ENCODE measurements around the gene OSBP2. TPM values are rescaled to one million over a fixed set of nuclear protein-coding genes. Genes with fewer than 3 reads are reported as not detected.

The OSBP2 gene
- total and polyA plus RNA-seq, 2 experiments from 2014 or later = 2.1 to 2.9 TPM

DNA sequence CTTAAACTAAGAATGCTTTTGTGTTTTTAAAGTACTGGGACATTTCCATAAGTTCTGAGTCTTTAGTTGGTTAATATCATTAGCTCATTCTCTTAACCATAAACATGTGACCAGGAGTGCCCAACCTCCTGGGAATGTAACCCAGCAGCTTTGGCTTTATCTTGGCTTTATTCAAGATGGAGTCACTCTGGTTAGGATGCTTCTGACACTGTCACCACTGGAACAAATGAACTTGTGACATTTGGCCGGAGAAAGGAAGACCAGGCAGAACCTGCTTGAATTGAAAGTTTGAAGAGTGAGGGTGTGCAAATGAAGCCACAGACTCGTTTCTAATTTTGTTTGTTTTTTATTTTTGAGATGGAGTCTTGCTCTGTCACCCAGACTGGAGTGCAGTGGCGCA is 54.6 kb downstream of the OSBP2 start (continued):
- TF ChIP-seq REST (IDR thresholded peaks at IDR 0.05; ENCODE audit: unreplicated experiment) = no peak

DNA sequence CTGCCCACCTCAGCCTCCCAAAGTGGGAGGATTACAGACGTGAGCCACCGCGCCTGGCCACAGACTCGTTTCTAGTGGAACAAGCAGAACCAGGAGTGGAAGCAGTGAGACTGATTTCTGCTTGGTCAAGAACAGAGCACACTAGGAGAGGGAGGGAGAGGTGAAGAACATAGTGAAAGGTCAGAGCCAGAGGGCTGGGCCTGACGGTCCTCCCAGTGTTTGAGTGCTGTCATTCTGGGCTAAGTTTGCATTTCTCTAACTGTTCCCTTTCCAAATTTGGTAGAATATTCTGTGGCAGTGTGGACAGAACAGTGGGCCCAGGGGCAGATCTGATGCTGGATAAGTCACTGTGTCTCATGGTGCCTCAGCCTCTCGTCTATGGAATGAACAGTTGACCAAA is 55.2 kb downstream of the OSBP2 start:
- H3K4me3 Mint-ChIP-seq = no peak overlapping the region
- H3K4me1 Mint-ChIP-seq = peaks cover 7% of the 10 kb centered on the region; the same call in 2 of the 3 replicates
- peaks cover 3% of the 10 kb centered on the region for H3K27me3 Mint-ChIP-seq (ENCODE audit: insufficient read depth, low read depth, poor library complexity)
- TF ChIP-seq POLR2AphosphoS5 (IDR thresholded peaks at IDR 0.05; ENCODE audit: low read depth) (no peak), ETS1 (IDR thresholded peaks at IDR 0.05) (no peak), REST (IDR thresholded peaks at IDR 0.05; ENCODE audit: unreplicated experiment) (no peak), CREB1 (CRISPR knock-in tag; IDR thresholded peaks at IDR 0.05; ENCODE audit: low read depth) (no peak), ZNF331 (CRISPR knock-in tag; IDR thresholded peaks at IDR 0.05; ENCODE audit: low read depth) (no peak), EZH2 (IDR thresholded peaks at IDR 0.05; ENCODE audit: low read depth, unreplicated experiment) (no peak), CTCF (conservative IDR thresholded peaks at IDR 0.05; ENCODE audit: low read depth in 2 of 2) (no peak), NANOG (IDR thresholded peaks at IDR 0.05; ENCODE audit: borderline replicate concordance) (no peak), JUNB (IDR thresholded peaks at IDR 0.05; ENCODE audit: unreplicated experiment) (no peak), EZH2phosphoT487 (IDR thresholded peaks at IDR 0.05; ENCODE audit: unreplicated experiment) (no peak), ZNF114 (CRISPR knock-in tag; IDR thresholded peaks at IDR 0.05) (no peak), STAT1 (IDR thresholded peaks at IDR 0.05; ENCODE audit: unreplicated experiment) (no peak)

More for the DNA sequence above, 55.2 kb downstream of the OSBP2 start:
- Histone ChIP-seq H3K27me3 (ENCODE audit: insufficient read depth) (no peaks in the 10 kb centered on the region), H3K4me3 (no peak overlapping the region), H3K9me2 (ENCODE audit: insufficient read depth) (no peaks in the 10 kb centered on the region), H3K4me2 (no peak overlapping the region), H3K36me3 (ENCODE audit: insufficient read depth) (no peaks in the 10 kb centered on the region), H3K4me1 (ENCODE audit: insufficient read depth) (no peaks in the 10 kb centered on the region), H3K27ac (ENCODE audit: low read depth) (no peak overlapping the region), H3F3A (replicated peaks; ENCODE audit: low read depth) (no peaks in the 10 kb centered on the region), H2AFZ (no peak overlapping the region), H4K20me1 (replicated peaks; ENCODE audit: insufficient read depth) (no peaks in the 10 kb centered on the region), H3K79me2 (replicated peaks; ENCODE audit: insufficient read depth) (no peaks in the 10 kb centered on the region)
- Mint-ChIP-seq H3K9me3 (peaks cover 18% of the 10 kb centered on the region; the same call in 2 of the 3 replicates), H3K27ac (no peak overlapping the region; the same call in 1 of the 2 replicates), H3K36me3 (ENCODE audit: low read depth) (peaks cover 9% of the 10 kb centered on the region)
- DNase-seq (ENCODE audit: low spot score) (no peak), ATAC-seq (no peak)
